NB4 (cell line): ENCODE data around the gene TMEM164.

Source experiments
- DNase-seq: peaks from one replicate; pipeline ENCODE4 v3.0.0; 2010; ENCODE audit warnings: low read depth
- H3K4me3 ChIP-seq: one replicate; pipeline ENCODE4 v1.5.1; 2011; ENCODE audit warnings: mild to moderate bottlenecking, low read depth, low read length, moderate library complexity
- MYC ChIP-seq: IDR thresholded peaks from 2 replicates; pipeline ENCODE4 v1.6.1; 2011; ENCODE audit warnings: low read depth, low read length
- POLR2A ChIP-seq: IDR thresholded peaks from 2 replicates; pipeline ENCODE4 v1.6.1; 2011; ENCODE audit warnings: mild to moderate bottlenecking; ENCODE audit not compliant: insufficient read length; ENCODE audit errors: extremely low read depth
- TF ChIP-seq, protein P1 (sequence below): IDR thresholded peaks from 2 replicates; pipeline ENCODE4 v1.6.1; 2011; ENCODE audit warnings: low read depth, low read length
- TF ChIP-seq, protein P2 (sequence below): IDR thresholded peaks from one replicate; pipeline ENCODE4 v1.5.1; 2012; ENCODE audit warnings: low read depth, low read length

Gene TMEM164

DNA sequence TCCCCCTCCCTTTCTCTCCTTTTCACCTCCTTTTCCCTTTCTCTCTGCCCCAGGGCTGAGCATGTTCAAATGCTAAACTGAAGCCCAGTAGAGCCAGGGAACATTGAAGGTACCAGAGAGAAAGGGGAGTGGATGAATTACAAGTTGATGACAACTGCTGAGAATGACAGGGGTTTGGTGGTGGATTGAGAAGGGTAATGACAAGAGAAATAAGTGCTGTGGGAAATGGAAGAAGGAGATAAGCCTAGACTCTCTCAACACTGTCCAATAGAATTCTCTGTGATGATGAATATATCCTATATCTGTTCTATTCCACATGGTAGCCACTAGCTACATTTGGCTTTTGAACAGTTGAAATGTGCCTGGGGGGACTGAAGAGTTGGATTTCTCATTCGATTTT is 154.5 kb downstream of the TMEM164 start:
- H3K4me3 ChIP-seq, result no peak overlapping the region
- no peak for TF ChIP-seq POLR2A
- TF ChIP-seq MYC, result no peak
- TF ChIP-seq, protein P1, sequence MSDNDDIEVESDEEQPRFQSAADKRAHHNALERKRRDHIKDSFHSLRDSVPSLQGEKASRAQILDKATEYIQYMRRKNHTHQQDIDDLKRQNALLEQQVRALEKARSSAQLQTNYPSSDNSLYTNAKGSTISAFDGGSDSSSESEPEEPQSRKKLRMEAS, result no peak
- TF ChIP-seq, protein P2, sequence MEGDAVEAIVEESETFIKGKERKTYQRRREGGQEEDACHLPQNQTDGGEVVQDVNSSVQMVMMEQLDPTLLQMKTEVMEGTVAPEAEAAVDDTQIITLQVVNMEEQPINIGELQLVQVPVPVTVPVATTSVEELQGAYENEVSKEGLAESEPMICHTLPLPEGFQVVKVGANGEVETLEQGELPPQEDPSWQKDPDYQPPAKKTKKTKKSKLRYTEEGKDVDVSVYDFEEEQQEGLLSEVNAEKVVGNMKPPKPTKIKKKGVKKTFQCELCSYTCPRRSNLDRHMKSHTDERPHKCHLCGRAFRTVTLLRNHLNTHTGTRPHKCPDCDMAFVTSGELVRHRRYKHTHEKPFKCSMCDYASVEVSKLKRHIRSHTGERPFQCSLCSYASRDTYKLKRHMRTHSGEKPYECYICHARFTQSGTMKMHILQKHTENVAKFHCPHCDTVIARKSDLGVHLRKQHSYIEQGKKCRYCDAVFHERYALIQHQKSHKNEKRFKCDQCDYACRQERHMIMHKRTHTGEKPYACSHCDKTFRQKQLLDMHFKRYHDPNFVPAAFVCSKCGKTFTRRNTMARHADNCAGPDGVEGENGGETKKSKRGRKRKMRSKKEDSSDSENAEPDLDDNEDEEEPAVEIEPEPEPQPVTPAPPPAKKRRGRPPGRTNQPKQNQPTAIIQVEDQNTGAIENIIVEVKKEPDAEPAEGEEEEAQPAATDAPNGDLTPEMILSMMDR, result no peak
- DNase-seq, result no peak

DNA sequence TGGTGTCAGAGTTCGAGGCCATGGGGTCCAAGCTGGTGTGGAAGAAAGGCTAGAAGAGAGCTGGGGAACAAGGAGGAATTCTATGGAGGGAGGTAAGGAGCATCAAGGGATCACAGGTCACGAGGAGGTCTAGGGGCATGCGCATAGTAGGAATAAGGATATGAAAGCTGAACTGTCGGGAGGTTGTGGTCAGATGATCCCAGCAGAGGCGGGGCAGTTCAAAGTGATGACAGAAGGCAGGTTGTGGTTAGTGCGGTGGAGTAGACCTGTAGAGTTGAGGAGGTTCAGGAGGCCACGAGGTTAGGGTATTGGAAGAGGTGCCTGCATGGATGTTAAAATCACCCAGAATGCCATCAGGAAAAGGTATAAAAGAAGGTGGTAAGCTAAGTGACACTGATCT is 156.3 kb downstream of the TMEM164 start:
- DNase-seq, result no peak
- TF ChIP-seq, protein P1, result no peak
- TF ChIP-seq MYC, result no peak
- TF ChIP-seq, protein P2, result no peak
- no peak overlapping the region for H3K4me3 ChIP-seq

DNA sequence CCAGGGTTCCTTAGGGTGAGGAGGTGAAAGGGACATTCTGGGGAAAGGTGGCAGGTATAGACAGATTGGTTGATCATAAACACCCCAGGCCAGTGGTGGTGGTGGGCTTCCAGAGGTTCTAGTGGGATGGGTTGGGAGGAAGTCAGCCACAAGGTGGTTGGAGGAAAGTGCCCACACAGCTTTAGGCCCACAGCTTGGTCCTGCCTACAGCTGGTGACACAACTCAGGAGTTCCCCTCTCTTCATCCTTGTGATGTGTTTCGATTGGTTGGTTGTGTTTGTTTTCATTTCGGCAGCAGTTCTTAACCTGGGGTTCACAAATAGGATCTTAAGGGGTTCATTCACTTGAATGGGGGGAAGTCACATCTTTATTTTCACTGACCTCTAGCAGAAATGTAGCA is 157.0 kb downstream of the TMEM164 start:
- TF ChIP-seq, protein P2, result no peak
- TF ChIP-seq POLR2A (no peak), MYC (no peak)
- DNase-seq, result no peak
- H3K4me3 ChIP-seq, result no peak overlapping the region

DNA sequence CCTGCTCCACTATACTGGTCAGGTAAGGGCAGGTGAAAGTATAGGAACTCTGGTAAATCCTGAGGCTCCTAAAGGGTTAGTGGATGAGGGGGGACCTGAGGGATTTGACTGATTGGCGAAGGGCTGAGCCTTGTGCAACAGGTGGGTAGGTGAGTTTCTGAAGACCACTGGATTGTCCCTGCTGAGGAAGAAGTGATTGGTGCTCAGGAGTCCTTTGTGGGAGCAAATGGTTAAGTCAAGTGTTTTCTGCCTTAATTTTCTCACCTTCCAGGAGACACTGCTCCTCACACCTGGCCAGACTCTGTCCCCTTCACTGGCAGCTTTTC is 158.4 kb downstream of the TMEM164 start:
- no peak for DNase-seq
- TF ChIP-seq, protein P1, result no peak
- TF ChIP-seq POLR2A (no peak), MYC (no peak)
- TF ChIP-seq, protein P2, result no peak
- H3K4me3 ChIP-seq, result no peak overlapping the region

DNA sequence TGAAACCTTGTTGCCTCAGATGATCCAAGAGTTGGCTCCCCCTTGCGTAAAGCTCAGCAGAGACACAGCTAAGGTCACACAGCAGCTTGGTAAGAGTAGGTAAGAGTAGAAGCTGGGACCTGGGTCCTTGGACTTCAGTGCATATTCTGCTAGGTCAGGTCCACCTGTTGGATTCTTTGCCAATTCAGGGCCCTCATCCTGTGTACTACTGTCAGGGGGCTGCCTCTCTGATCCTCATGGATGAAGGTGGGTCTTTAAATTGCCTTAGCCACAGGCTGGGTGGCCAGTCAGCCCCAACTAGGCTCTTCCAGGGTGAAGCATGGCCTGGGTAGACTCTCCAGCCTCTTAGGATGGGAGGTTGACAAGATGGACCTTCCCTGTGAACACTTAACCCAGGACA is 159.2 kb downstream of the TMEM164 start:
- TF ChIP-seq, protein P2, result no peak
- TF ChIP-seq MYC (no peak), POLR2A (no peak)
- TF ChIP-seq, protein P1, result no peak
- no peak for DNase-seq

DNA sequence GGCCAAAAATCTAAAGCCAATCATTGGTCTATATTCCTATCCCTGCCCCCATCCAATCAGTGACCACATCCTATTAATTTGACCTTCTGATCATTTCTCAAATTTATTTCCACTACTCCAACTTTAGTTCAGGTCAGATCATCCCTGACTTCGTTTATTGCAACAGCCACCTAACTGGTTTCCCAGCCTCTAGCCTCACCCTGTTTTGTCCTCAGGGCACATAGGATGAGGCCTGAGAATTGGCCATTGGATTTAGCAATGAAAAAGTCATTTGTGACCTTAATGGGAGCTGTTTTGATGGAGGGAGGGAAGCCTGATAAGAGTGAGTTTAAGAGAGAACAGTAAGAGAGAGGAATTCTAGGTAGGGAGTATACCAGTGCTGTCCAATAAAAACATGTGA is 160.0 kb downstream of the TMEM164 start:
- DNase-seq, result no peak
- TF ChIP-seq POLR2A, result no peak
- TF ChIP-seq MYC, result no peak
- TF ChIP-seq, protein P1, result no peak
- TF ChIP-seq, protein P2, result no peak
- no peak overlapping the region for H3K4me3 ChIP-seq

More for the DNA sequence above, 159.2 kb downstream of the TMEM164 start:
- no peak overlapping the region for H3K4me3 ChIP-seq
